Right atrium auricular region (tissue), 2 donors: ENCODE data around the gene GLMP. TPM values are rescaled to one million over a fixed set of nuclear protein-coding genes. Genes with fewer than 3 reads are reported as not detected.

ENCODE experiments used
- DNase-seq: peaks from one replicate; pipeline ENCODE4 v3.0.0-alpha.2; 2019; ENCODE audit warnings: low spot score
- H3K27ac ChIP-seq, 2 donors: fragments of 200-600 bp; sonication (generic); 1 replicate in 1 of 2; 2 replicates in 1 of 2; pipeline ENCODE4 v1.5.1; 2016 to 2019
- H3K27me3 ChIP-seq, 2 donors: fragments of 200-600 bp; sonication (generic); one replicate each; pipeline versions ENCODE4 v1.5.1 to v1.6.0; 2017 to 2019
- H3K36me3 ChIP-seq: fragments of 200-600 bp; sonication (generic); one replicate; pipeline ENCODE4 v1.5.1; 2016
- H3K4me1 ChIP-seq, 2 donors: fragments of 200-600 bp; sonication (generic); one replicate each; pipeline versions ENCODE4 v1.5.1 to v1.6.0; 2017 to 2019
- H3K4me3 ChIP-seq, 2 donors: fragments of 200-600 bp; sonication (generic); 1 replicate in 1 of 2; 2 replicates in 1 of 2; pipeline ENCODE4 v1.5.1; 2017 to 2019; ENCODE audit warnings: mild to moderate bottlenecking in 1 of 2, moderate library complexity in 1 of 2
- H3K9me3 ChIP-seq, 2 donors: fragments of 200-600 bp; sonication (generic); one replicate each; pipeline ENCODE4 v1.5.1; 2019
- total RNA-seq, 2 donors: library from RNA; depleted of rRNA; stranded (reverse); fragments of >200 nt; gene quantifications; one replicate each; pipeline ENCODE4 v1.1.0, GENCODE V29; 2016
- TF ChIP-seq, protein P1 (sequence below), 2 donors: fragments of 200-600 bp; sonication (generic); IDR thresholded peaks; one replicate each; pipeline ENCODE4 v1.5.1; 2019; ENCODE audit warnings: antibody characterized with exemption in 2 of 2

The GLMP gene
- total RNA-seq, 2 donors from 2014 or later, result 26.3 to 27.4 TPM

GRCh38 chr1:156281281-156281680, 14.2 kb downstream of the GLMP start:
- Histone ChIP-seq H3K27ac (peak overlapping the region; percentile 93 to 94), H3K4me1 (peaks cover 0 to 37% of the 10 kb centered on the region in 2 donors), H3K36me3 (peaks cover 32% of the 10 kb centered on the region), H3K4me3 (peak overlapping the region; percentile 81 to 87), H3K27me3 (no peaks in the 10 kb centered on the region), H3K9me3 (no peaks in the 10 kb centered on the region)
- peak; percentile 73 for DNase-seq
- TF ChIP-seq, protein P1, sequence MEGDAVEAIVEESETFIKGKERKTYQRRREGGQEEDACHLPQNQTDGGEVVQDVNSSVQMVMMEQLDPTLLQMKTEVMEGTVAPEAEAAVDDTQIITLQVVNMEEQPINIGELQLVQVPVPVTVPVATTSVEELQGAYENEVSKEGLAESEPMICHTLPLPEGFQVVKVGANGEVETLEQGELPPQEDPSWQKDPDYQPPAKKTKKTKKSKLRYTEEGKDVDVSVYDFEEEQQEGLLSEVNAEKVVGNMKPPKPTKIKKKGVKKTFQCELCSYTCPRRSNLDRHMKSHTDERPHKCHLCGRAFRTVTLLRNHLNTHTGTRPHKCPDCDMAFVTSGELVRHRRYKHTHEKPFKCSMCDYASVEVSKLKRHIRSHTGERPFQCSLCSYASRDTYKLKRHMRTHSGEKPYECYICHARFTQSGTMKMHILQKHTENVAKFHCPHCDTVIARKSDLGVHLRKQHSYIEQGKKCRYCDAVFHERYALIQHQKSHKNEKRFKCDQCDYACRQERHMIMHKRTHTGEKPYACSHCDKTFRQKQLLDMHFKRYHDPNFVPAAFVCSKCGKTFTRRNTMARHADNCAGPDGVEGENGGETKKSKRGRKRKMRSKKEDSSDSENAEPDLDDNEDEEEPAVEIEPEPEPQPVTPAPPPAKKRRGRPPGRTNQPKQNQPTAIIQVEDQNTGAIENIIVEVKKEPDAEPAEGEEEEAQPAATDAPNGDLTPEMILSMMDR (IDR thresholded peaks at IDR 0.05), result no peak

DNA sequence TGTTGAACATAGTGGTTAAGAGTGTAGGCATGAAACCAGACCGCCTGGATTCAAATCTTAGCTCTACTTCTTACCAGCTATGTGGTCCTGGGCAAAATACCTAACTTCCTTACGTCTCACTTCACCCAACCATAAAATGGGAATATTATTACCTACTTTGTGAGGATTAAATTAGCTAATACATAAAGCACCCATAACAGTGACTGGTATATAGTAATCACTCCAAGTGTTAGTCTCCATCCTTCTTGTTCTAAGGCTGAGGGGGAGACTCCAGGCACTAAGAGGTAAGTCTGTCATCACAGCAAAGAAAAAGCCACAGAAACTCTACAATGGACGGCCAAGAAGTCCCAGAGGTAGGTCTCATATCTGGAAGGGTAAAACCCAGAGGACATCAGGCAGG, 15.6 kb downstream of the GLMP start:
- TF ChIP-seq, protein P1 (IDR thresholded peaks at IDR 0.05), result no peak
- DNase-seq, result no peak
- H3K36me3 ChIP-seq, result peaks cover 46% of the 10 kb centered on the region
- H3K27me3 ChIP-seq, result no peaks in the 10 kb centered on the region
- H3K4me1 ChIP-seq, result peaks cover 0 to 37% of the 10 kb centered on the region in 2 donors
- no peak overlapping the region for H3K27ac ChIP-seq
- H3K4me3 ChIP-seq, result no peak overlapping the region
- no peaks in the 10 kb centered on the region for H3K9me3 ChIP-seq

DNA sequence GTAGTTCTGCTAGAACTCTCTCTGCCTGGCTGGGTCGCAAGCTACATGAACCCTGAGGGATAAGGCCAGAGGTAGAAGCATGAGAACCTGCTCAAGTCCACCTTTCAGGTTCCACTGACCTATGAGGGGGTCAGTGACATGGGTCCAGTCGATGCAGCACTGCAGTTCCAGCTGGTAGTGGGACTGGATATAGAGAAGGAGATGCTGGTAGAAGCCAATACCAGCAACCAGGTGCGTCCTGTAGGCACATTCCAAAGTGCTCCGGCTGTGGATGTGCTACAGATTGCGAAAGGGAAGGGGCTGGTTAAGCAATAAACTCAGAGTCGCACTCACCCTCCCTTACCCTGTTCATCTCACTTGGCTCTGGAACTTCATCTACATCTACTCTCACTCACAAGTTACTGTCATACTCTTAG, 18.5 kb downstream of the GLMP start:
- TF ChIP-seq, protein P1 (IDR thresholded peaks at IDR 0.05), result no peak
- no peak overlapping the region for H3K4me3 ChIP-seq
- H3K9me3 ChIP-seq, result no peaks in the 10 kb centered on the region
- no peak overlapping the region for H3K27ac ChIP-seq
- peaks cover 0 to 24% of the 10 kb centered on the region in 2 donors for H3K4me1 ChIP-seq
- no peaks in the 10 kb centered on the region for H3K27me3 ChIP-seq
- peaks cover 75% of the 10 kb centered on the region for H3K36me3 ChIP-seq
- DNase-seq, result no peak

DNA sequence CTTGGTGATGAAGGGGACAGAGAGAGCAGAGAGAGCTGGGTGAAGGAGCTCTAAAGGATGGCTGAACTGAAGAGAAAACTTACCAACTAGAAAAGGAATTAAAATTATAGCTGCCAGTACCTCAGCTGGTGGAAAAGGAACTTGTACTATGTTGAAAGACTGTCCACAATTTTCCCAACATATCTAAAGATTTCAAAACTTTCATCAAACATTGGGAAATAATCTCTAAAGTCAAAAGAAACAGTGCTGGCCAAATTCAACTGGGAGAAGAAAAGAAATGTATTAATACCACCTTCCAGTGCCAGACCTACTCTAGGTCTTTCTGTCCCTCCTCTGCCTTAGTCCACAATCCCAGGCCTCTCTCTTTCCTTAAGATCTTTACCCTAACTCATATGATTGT, 18.9 kb downstream of the GLMP start:
- H3K27me3 ChIP-seq, result no peaks in the 10 kb centered on the region

GRCh38 chr1:156270314-156270713, 25.2 kb downstream of the GLMP start:
- Histone ChIP-seq H3K27ac (no peak overlapping the region), H3K9me3 (no peaks in the 10 kb centered on the region), H3K36me3 (peaks cover 83% of the 10 kb centered on the region), H3K4me3 (no peak overlapping the region), H3K27me3 (no peaks in the 10 kb centered on the region), H3K4me1 (no peaks in the 10 kb centered on the region)
- TF ChIP-seq, protein P1 (IDR thresholded peaks at IDR 0.05), result no peak
- no peak for DNase-seq

More for the DNA sequence above, 18.9 kb downstream of the GLMP start:
- no peak overlapping the region for H3K27ac ChIP-seq
- no peak overlapping the region for H3K4me3 ChIP-seq
- H3K36me3 ChIP-seq, result peaks cover 79% of the 10 kb centered on the region
- DNase-seq, result no peak
- peaks cover 0 to 19% of the 10 kb centered on the region in 2 donors for H3K4me1 ChIP-seq
- TF ChIP-seq, protein P1 (IDR thresholded peaks at IDR 0.05), result no peak
- no peaks in the 10 kb centered on the region for H3K9me3 ChIP-seq

DNA sequence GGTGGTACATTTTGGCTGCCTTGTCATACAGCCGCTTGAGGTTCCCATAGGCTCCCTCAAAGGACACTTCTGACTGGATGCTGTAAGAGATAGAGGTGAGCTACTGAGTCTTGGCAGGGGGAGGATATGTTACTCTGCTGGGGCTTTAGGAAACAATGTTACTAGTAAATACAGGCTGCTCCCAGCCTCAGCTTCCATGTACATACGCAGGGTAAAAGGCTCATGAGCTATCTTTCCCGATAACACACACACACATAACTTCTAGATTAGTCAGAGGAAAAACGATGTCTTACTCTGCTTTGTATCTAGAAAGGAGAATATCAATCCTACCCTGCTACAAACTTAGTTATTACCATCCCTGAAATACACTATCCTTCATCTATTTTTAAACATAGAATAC, 27.1 kb downstream of the GLMP start:
- H3K27ac ChIP-seq, result no peak overlapping the region
- no peaks in the 10 kb centered on the region for H3K27me3 ChIP-seq
- H3K36me3 ChIP-seq, result peaks cover 79% of the 10 kb centered on the region
- TF ChIP-seq, protein P1 (IDR thresholded peaks at IDR 0.05), result no peak
- H3K9me3 ChIP-seq, result no peaks in the 10 kb centered on the region
- no peak overlapping the region for H3K4me3 ChIP-seq
- H3K4me1 ChIP-seq, result no peaks in the 10 kb centered on the region
- no peak for DNase-seq
